OCI-LY1 (cell line): ENCODE data around the gene PARVA.

ENCODE experiments used
- H2AFZ ChIP-seq: fragments of 200-600 bp; sonication (generic), shearing (Covaris generic); 2 replicates; pipeline ENCODE4 v1.6.0; 2014; ENCODE audit warnings: antibody characterized with exemption, mild to moderate bottlenecking, low read length
- H3F3A ChIP-seq: fragments of 200-600 bp; sonication (generic), shearing (Covaris generic); 2 replicates; pipeline ENCODE4 v1.6.0; 2014; ENCODE audit warnings: mild to moderate bottlenecking, antibody characterized with exemption, low read length, moderate library complexity; ENCODE audit not compliant: insufficient read depth
- H3K27ac ChIP-seq: fragments of 200-600 bp; sonication (generic); 2 replicates; pipeline ENCODE4 v1.5.1; 2014; ENCODE audit warnings: low read length, mixed run types, mild to moderate bottlenecking, low read depth; ENCODE audit not compliant: poor library complexity, severe bottlenecking
- H3K27me3 ChIP-seq: fragments of 200-600 bp; sonication (generic); 2 replicates; pipeline ENCODE4 v1.6.0; 2014; ENCODE audit warnings: antibody characterized with exemption, mild to moderate bottlenecking, low read length, moderate library complexity; ENCODE audit not compliant: insufficient read depth
- H3K36me3 ChIP-seq: fragments of 200-600 bp; sonication (generic); 2 replicates; pipeline ENCODE4 v1.6.1; 2014; ENCODE audit warnings: mild to moderate bottlenecking, antibody characterized with exemption, low read length, moderate library complexity, mixed read lengths; ENCODE audit not compliant: insufficient read depth
- H3K4me1 ChIP-seq: fragments of 200-600 bp; sonication (generic); 2 replicates; pipeline ENCODE4 v1.5.1; 2014; ENCODE audit warnings: mild to moderate bottlenecking, low read length, moderate library complexity; ENCODE audit not compliant: insufficient read depth, severe bottlenecking
- H3K4me2 ChIP-seq: fragments of 200-600 bp; sonication (generic), shearing (Covaris generic); 2 replicates; pipeline ENCODE4 v1.6.1; 2014; ENCODE audit warnings: low read length
- H3K4me3 ChIP-seq: fragments of 200-600 bp; sonication (generic); 2 replicates; pipeline ENCODE4 v1.5.1; 2014; ENCODE audit warnings: low read length, low read depth, mild to moderate bottlenecking, mixed read lengths; ENCODE audit not compliant: poor library complexity, severe bottlenecking
- H3K79me2 ChIP-seq: fragments of 200-600 bp; shearing (Covaris generic); 2 replicates; pipeline ENCODE4 v1.6.1; 2016; ENCODE audit warnings: mixed run types, low read length, mixed read lengths; ENCODE audit not compliant: insufficient read depth
- H3K9ac ChIP-seq: fragments of 200-600 bp; sonication (generic), shearing (Covaris generic); 2 replicates; pipeline ENCODE4 v1.6.1; 2014; ENCODE audit warnings: mild to moderate bottlenecking, low read length, mixed read lengths
- H3K9me2 ChIP-seq: fragments of 200-600 bp; sonication (generic), shearing (Covaris generic); 2 replicates; pipeline ENCODE4 v1.6.1; 2014; ENCODE audit warnings: low read depth, mild to moderate bottlenecking, low read length, mixed read lengths
- H3K9me3 ChIP-seq: fragments of 200-600 bp; shearing (Covaris generic); 2 replicates; pipeline ENCODE4 v1.6.1; 2014; ENCODE audit warnings: low read length, mixed read lengths
- H4K20me1 ChIP-seq: fragments of 200-600 bp; sonication (generic), shearing (Covaris generic); 2 replicates; pipeline ENCODE4 v1.6.0; 2016; ENCODE audit warnings: mild to moderate bottlenecking, low read length; ENCODE audit not compliant: insufficient read depth
- CTCF ChIP-seq: fragments of 200-600 bp; sonication (generic), shearing (Covaris generic); IDR thresholded peaks from 2 replicates; pipeline ENCODE4 v1.5.1; 2017; ENCODE audit warnings: mild to moderate bottlenecking, antibody characterized with exemption, low read length, moderate library complexity, mixed read lengths
- EZH2 ChIP-seq: fragments of 200-600 bp; sonication (generic), shearing (Covaris generic); IDR thresholded peaks from 2 replicates; pipeline ENCODE4 v1.8.0; 2017; ENCODE audit warnings: borderline replicate concordance, mixed run types, mild to moderate bottlenecking, antibody characterized with exemption, low read length, moderate library complexity, mixed read lengths

Gene PARVA

GRCh38 chr11:12483604-12484003 is 106.2 kb downstream of the PARVA start:
- Histone ChIP-seq H2AFZ (no peak overlapping the region), H3F3A (no peaks in the 10 kb centered on the region), H3K79me2 (no peaks in the 10 kb centered on the region), H3K4me1 (no peaks in the 10 kb centered on the region), H3K4me3 (no peak overlapping the region), H3K27me3 (peaks cover 4% of the 10 kb centered on the region; the same call in 1 of the 2 replicates), H3K9me3 (no peaks in the 10 kb centered on the region), H3K27ac (no peak overlapping the region), H3K9me2 (no peaks in the 10 kb centered on the region), H3K36me3 (no peaks in the 10 kb centered on the region), H4K20me1 (no peaks in the 10 kb centered on the region), H3K4me2 (no peak overlapping the region), H3K9ac (no peak overlapping the region)
- TF ChIP-seq EZH2: no peak
- no peak for TF ChIP-seq CTCF

- Histone ChIP-seq H3K4me1 (no peaks in the 10 kb centered on the region), H2AFZ (no peak overlapping the region), H4K20me1 (no peaks in the 10 kb centered on the region), H3K27me3 (no peaks in the 10 kb centered on the region), H3K4me2 (no peak overlapping the region), H3F3A (no peaks in the 10 kb centered on the region), H3K4me3 (no peak overlapping the region), H3K36me3 (no peaks in the 10 kb centered on the region), H3K9me2 (no peaks in the 10 kb centered on the region), H3K27ac (no peak overlapping the region), H3K9me3 (peaks cover 5% of the 10 kb centered on the region; the same call in 1 of the 2 replicates), H3K79me2 (no peaks in the 10 kb centered on the region), H3K9ac (no peak overlapping the region)
- no peak for TF ChIP-seq EZH2
- no peak for TF ChIP-seq CTCF
These were observed 108.0 kb downstream of the PARVA start for GRCh38 chr11:12485328-12485727.

- TF ChIP-seq CTCF (no peak), EZH2 (no peak)
- H3K4me3 ChIP-seq: no peak overlapping the region
- H3K27ac ChIP-seq: no peak overlapping the region
- H3K27me3 ChIP-seq: no peaks in the 10 kb centered on the region
- H3K79me2 ChIP-seq: no peaks in the 10 kb centered on the region
- H3F3A ChIP-seq: no peaks in the 10 kb centered on the region
- no peak overlapping the region for H3K9ac ChIP-seq
- no peaks in the 10 kb centered on the region for H3K4me1 ChIP-seq
- no peaks in the 10 kb centered on the region for H4K20me1 ChIP-seq
- H2AFZ ChIP-seq: no peak overlapping the region
- H3K4me2 ChIP-seq: no peak overlapping the region
- H3K9me2 ChIP-seq: no peaks in the 10 kb centered on the region
- H3K36me3 ChIP-seq: no peaks in the 10 kb centered on the region
- H3K9me3 ChIP-seq: peaks cover 5% of the 10 kb centered on the region; the same call in 1 of the 2 replicates
These were observed 111.9 kb downstream of the PARVA start for GRCh38 chr11:12489246-12489772.
